HepG2 (cell line): Measurements from ENCODE around the gene ZFP92. TPM values are rescaled to one million over a fixed set of nuclear protein-coding genes. Genes with fewer than 3 reads are reported as not detected.

Experiments
- ATAC-seq: fragments of 200-7000 bp; cut with Tn5 transposase; 3 replicates; pipeline ENCODE4 v1.9.1; 2020; ENCODE audit warnings: mild to moderate bottlenecking, moderate library complexity
- BruUV-seq: library from RNA; stranded (reverse); fragments of 400-500 nt; replicated peaks from 2 replicates; lab custom pipeline; 2021; lab: Mats Ljungman, UMichigan
- CTCF ChIA-PET: fragments of 300-600 bp; formaldehyde crosslinking; extraction: SDS; loops from one replicate; lab custom pipeline; 2021; ENCODE audit warnings: low total read pairs, inconsistent platforms, low intra/inter-chr PET ratio; lab: Yijun Ruan, JAX
- POLR2A ChIA-PET: fragments of 350-600 bp; sonication (Branson Sonifier 250); formaldehyde crosslinking; loops from one replicate; lab custom pipeline; 2020; ENCODE audit warnings: antibody characterized with exemption, inconsistent platforms; lab: Yijun Ruan, JAX
- DNase-seq: peaks from one replicate; pipeline ENCODE4 v3.0.0-alpha.2; 2015; ENCODE audit warnings: low spot score
- FAIRE-seq: peaks from 3 replicates; lab custom pipeline; 2011; peaks lifted over from hg19 to GRCh38; lab: Jason Lieb, UNC
- H2AFZ ChIP-seq: one replicate; pipeline ENCODE4 v1.6.1; 2011; ENCODE audit warnings: low read length, inconsistent platforms
- H3K27ac ChIP-seq: fragments of 300-600 bp; 3 replicates; pipeline ENCODE4 v1.8.0; 2011; ENCODE audit warnings: mixed run types, mild to moderate bottlenecking, mixed read lengths, low read length, inconsistent platforms; ENCODE audit not compliant: insufficient read depth; ENCODE audit errors: extremely low read length
- H3K27me3 ChIP-seq, 2 experiments: fragments of 200-600 bp in 1 of 2; 2 replicates in 1 of 2; 3 replicates in 1 of 2; pipeline versions ENCODE4 v1.6.0 to v1.8.0; 2011; ENCODE audit warnings: low read length in 2 of 2, mild to moderate bottlenecking in 2 of 2, moderate library complexity in 2 of 2, inconsistent platforms in 1 of 2; ENCODE audit not compliant: insufficient read depth in 2 of 2, control insufficient read depth in 1 of 2
- H3K36me3 ChIP-seq, 2 experiments: fragments of 200-600 bp in 1 of 2; replicated peaks in 1 of 2; 2 replicates in 1 of 2; 3 replicates in 1 of 2; pipeline versions ENCODE4 v1.5.1 to v1.8.0; 2011; ENCODE audit warnings: low read length in 2 of 2, inconsistent platforms in 1 of 2; ENCODE audit not compliant: insufficient read depth in 2 of 2, control insufficient read depth in 1 of 2
- H3K4me1 ChIP-seq: 2 replicates; pipeline ENCODE4 v1.5.1; 2012; ENCODE audit warnings: low read length, inconsistent platforms; ENCODE audit not compliant: insufficient read depth
- H3K4me2 ChIP-seq: 2 replicates; pipeline ENCODE4 v1.6.0; 2011; ENCODE audit warnings: low read depth, low read length, inconsistent platforms
- H3K4me3 ChIP-seq, 3 experiments: fragments of 200-600 bp in 1 of 3; sonication (generic), shearing (Covaris generic) in 1 of 3; replicated peaks in 1 of 3; 2 replicates each; pipeline ENCODE4 v1.5.1; 2011 to 2016; ENCODE audit warnings: low read length in 3 of 3, inconsistent platforms in 2 of 3, low read depth in 2 of 3, mild to moderate bottlenecking in 2 of 3, control low read depth in 1 of 3, mixed read lengths in 1 of 3; ENCODE audit not compliant: insufficient read depth in 1 of 3
- H3K79me2 ChIP-seq: one replicate; pipeline ENCODE4 v1.6.1; 2011; ENCODE audit warnings: low read length, inconsistent platforms; ENCODE audit not compliant: insufficient read depth
- H3K9ac ChIP-seq: 2 replicates; pipeline ENCODE4 v1.6.0; 2011; ENCODE audit warnings: mild to moderate bottlenecking, low read depth, low read length, inconsistent platforms; ENCODE audit not compliant: insufficient read depth
- H3K9me3 ChIP-seq: 2 replicates; pipeline ENCODE4 v1.5.1; 2012; ENCODE audit warnings: mild to moderate bottlenecking, low read length
- H4K20me1 ChIP-seq: 2 replicates; pipeline ENCODE4 v1.6.0; 2011; ENCODE audit warnings: inconsistent platforms, mild to moderate bottlenecking, low read length, moderate library complexity; ENCODE audit not compliant: insufficient read depth
- ATF2 ChIP-seq: sonication (generic); formaldehyde crosslinking; IDR thresholded peaks from 2 replicates; pipeline ENCODE4 v1.4.0; 2020; ENCODE audit warnings: missing genetic modification reagents
- FOXO4 ChIP-seq: sonication (generic); formaldehyde crosslinking; conservative IDR thresholded peaks from 2 replicates; pipeline ENCODE4 v1.8.1; 2023; ENCODE audit warnings: missing genetic modification reagents
- GTF3A ChIP-seq: sonication (generic); formaldehyde crosslinking; conservative IDR thresholded peaks from 2 replicates; pipeline ENCODE4 v1.4.0; 2020; ENCODE audit warnings: mild to moderate bottlenecking, missing genetic modification reagents
- HOXA5 ChIP-seq: sonication (generic); formaldehyde crosslinking; IDR thresholded peaks from 2 replicates; pipeline ENCODE4 v1.4.0; 2020; ENCODE audit warnings: missing genetic modification reagents
- MAF1 ChIP-seq: sonication (generic); formaldehyde crosslinking; IDR thresholded peaks from 2 replicates; pipeline ENCODE4 v1.5.0; 2020; ENCODE audit warnings: missing genetic modification reagents, borderline replicate concordance
- NCOA5 ChIP-seq: sonication (generic); formaldehyde crosslinking; IDR thresholded peaks from 2 replicates; pipeline ENCODE4 v1.4.0; 2020; ENCODE audit warnings: missing genetic modification reagents
- NRL ChIP-seq: sonication (generic); formaldehyde crosslinking; IDR thresholded peaks from 2 replicates; pipeline ENCODE4 v1.5.0; 2020; ENCODE audit warnings: missing genetic modification reagents, mild to moderate bottlenecking, moderate library complexity, borderline replicate concordance
- PHF20 ChIP-seq: sonication (generic); formaldehyde crosslinking; IDR thresholded peaks from 2 replicates; pipeline ENCODE4 v1.5.0; 2020; ENCODE audit warnings: mild to moderate bottlenecking, missing genetic modification reagents
- SCMH1 ChIP-seq: sonication (generic); formaldehyde crosslinking; IDR thresholded peaks from 2 replicates; pipeline ENCODE4 v1.9.0; 2021; ENCODE audit warnings: missing genetic modification reagents, mild to moderate bottlenecking, borderline replicate concordance
- SIX1 ChIP-seq: sonication (generic); formaldehyde crosslinking; IDR thresholded peaks from 2 replicates; pipeline ENCODE4 v1.4.0; 2020; ENCODE audit warnings: missing genetic modification reagents, borderline replicate concordance
- THAP7 ChIP-seq: sonication (generic); formaldehyde crosslinking; IDR thresholded peaks from 2 replicates; pipeline ENCODE4 v1.8.1; 2023; ENCODE audit warnings: mild to moderate bottlenecking, missing genetic modification reagents
- ZNF619 ChIP-seq: sonication (generic); formaldehyde crosslinking; IDR thresholded peaks from 2 replicates; pipeline ENCODE4 v1.4.0; 2020; ENCODE audit warnings: mild to moderate bottlenecking, missing genetic modification reagents
- ZSCAN21 ChIP-seq: sonication (generic); formaldehyde crosslinking; IDR thresholded peaks from 2 replicates; pipeline ENCODE4 v1.8.0; 2022; ENCODE audit warnings: mild to moderate bottlenecking, missing genetic modification reagents, moderate library complexity, borderline replicate concordance
- WGBS: methylation state at CpG from one replicate; pipeline ENCODE4 v1.1.6; 2017; ENCODE audit warnings: low lambda C conversion rate; 5-methylcytosine and 5-hydroxymethylcytosine counted together
- in situ Hi-C: cut with HindIII; loops from 2 replicates; pipeline ENCODE4 v1.10.0; 2017; ENCODE audit warnings: low pct_unique_long_range_greater_than_20kb; ENCODE audit not compliant: extremely low pct_ligation_motif_present
- intact Hi-C: fragments of 100-400 bp; cut with micrococcal nuclease; formaldehyde crosslinking; loops from one replicate; pipeline ENCODE4 v1.10.0; 2022; ENCODE audit not compliant: unreplicated experiment
- polyA plus RNA-seq, 8 experiments: library from polyadenylated mRNA; depleted of rRNA in 3 of 8; stranded (reverse) in 7 of 8; unstranded in 1 of 8; fragments of >200 nt; fragmentation: Illumina TruSeq in 4 of 8; extraction: Trizol in 4 of 8; gene quantifications; 2 replicates each; pipeline versions ENCODE4 v1.2.1 to v1.2.3, GENCODE V29; 2011 to 2016; ENCODE audit warnings: low read depth in 4 of 8, missing spikeins in 1 of 8, mixed read lengths in 1 of 8; ENCODE audit not compliant: insufficient read depth in 1 of 8
- total RNA-seq, 5 experiments: library from RNA; depleted of rRNA; stranded (reverse); fragments of >200 nt; fragmentation: Illumina TruSeq; extraction: Trizol; gene quantifications; 2 replicates each; pipeline ENCODE4 v1.2.3, GENCODE V29; 2016; ENCODE audit warnings: low read depth in 1 of 5
- TF ChIP-seq, protein P1 (sequence below): IDR thresholded peaks from 2 replicates; pipeline ENCODE4 v1.6.1; 2016; ENCODE audit warnings: missing compliant biosample characterization, missing genetic modification reagents, borderline replicate concordance

ZFP92 gene
- total and polyA plus RNA-seq, 2 of the 13 experiments (the other 11 are each of a cell fraction or from before 2014, with no cell fraction given), result 0.02 TPM; not detected in 1

DNA sequence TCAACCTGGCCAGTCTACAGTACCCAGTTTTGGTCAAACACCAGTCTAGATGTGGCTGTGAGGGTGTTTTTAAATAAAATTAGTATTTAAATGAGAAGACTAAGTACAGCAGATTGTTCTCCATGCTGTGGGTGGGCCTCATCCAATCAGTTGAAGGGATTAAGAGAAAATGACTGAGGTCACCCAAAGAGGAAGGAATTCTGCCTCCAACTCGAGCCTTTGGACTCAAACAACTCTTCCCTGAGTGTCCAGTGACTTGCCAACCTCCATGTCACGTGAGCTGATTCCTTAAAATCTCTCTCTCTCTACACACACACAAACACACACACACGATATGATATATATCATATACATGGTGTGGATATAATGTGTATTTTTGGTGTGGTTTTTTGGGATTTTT, 24.6 kb downstream of the ZFP92 start:
- Histone ChIP-seq H2AFZ (no peak overlapping the region), H4K20me1 (no peaks in the 10 kb centered on the region), H3K9ac (no peak overlapping the region), H3K27me3 (no peaks in the 10 kb centered on the region; a peak in 1 of 5 replicates), H3K4me3 (no peak overlapping the region), H3K79me2 (no peaks in the 10 kb centered on the region), H3K4me1 (no peaks in the 10 kb centered on the region)
- POLR2A ChIA-PET, result no interaction called here
- BruUV-seq, result no TSS peak
- ATAC-seq (no peak), FAIRE-seq (no peak)
- WGBS, result 2% methylated on average over 3 of the region's 3 CpGs
- intact Hi-C loops, result no loop called here
- no peak for TF ChIP-seq FOXO4
- no peak for TF ChIP-seq PHF20 (CRISPR knock-in tag)
- no peak for TF ChIP-seq NRL
- no peak for TF ChIP-seq ATF2 (CRISPR knock-in tag)
- TF ChIP-seq SCMH1, result no peak
- no peak for TF ChIP-seq HOXA5
- TF ChIP-seq SIX1 (CRISPR knock-in tag), result no peak
- no peak for TF ChIP-seq THAP7 (CRISPR knock-in tag)
- no peak for TF ChIP-seq GTF3A (CRISPR knock-in tag)
- no peak for TF ChIP-seq ZSCAN21 (CRISPR knock-in tag)
- no peak for TF ChIP-seq ZNF619
- no peak for TF ChIP-seq NCOA5 (CRISPR knock-in tag)
- no peak for TF ChIP-seq MAF1 (CRISPR knock-in tag)
- TF ChIP-seq, protein P1, sequence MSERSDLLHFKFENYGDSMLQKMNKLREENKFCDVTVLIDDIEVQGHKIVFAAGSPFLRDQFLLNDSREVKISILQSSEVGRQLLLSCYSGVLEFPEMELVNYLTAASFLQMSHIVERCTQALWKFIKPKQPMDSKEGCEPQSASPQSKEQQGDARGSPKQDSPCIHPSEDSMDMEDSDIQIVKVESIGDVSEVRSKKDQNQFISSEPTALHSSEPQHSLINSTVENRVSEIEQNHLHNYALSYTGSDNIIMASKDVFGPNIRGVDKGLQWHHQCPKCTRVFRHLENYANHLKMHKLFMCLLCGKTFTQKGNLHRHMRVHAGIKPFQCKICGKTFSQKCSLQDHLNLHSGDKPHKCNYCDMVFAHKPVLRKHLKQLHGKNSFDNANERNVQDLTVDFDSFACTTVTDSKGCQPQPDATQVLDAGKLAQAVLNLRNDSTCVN, result no peak
- TF ChIP-seq, all 625 proteins: peak for 0
- CTCF ChIA-PET, result no interaction called here
- Histone ChIP-seq H3K27ac (no peak overlapping the region), H3K9me3 (no peaks in the 10 kb centered on the region), H3K4me2 (no peak overlapping the region), H3K36me3 (no peaks in the 10 kb centered on the region)
- in situ Hi-C loops, result no loop called here
- DNase-seq, result no peak
